Hindlimb muscle (tissue), 1 donor: ENCODE measurements around the gene TASOR. TPM values are rescaled to one million over a fixed set of nuclear protein-coding genes. Genes with fewer than 3 reads are reported as not detected.
A peak's percentile ranks its signal among the peaks of the same experiment; 100 is the strongest.
"Not testable (repeated sequence)": the region's sequence is repeated elsewhere in the genome, so short reads cannot be mapped to it uniquely, and the experiment has no call there.

ENCODE experiments used
- DNase-seq: peaks from one replicate; pipeline ENCODE4 v3.0.0-alpha.2; 2013
- polyA plus RNA-seq: library from polyadenylated mRNA; unstranded; fragments of 120-200 nt; gene quantifications from one replicate; pipeline ENCODE4 v1.2.1, GENCODE V29; 2013; ENCODE audit not compliant: insufficient read length

Gene TASOR
- polyA plus RNA-seq, result 37.8 TPM

DNA sequence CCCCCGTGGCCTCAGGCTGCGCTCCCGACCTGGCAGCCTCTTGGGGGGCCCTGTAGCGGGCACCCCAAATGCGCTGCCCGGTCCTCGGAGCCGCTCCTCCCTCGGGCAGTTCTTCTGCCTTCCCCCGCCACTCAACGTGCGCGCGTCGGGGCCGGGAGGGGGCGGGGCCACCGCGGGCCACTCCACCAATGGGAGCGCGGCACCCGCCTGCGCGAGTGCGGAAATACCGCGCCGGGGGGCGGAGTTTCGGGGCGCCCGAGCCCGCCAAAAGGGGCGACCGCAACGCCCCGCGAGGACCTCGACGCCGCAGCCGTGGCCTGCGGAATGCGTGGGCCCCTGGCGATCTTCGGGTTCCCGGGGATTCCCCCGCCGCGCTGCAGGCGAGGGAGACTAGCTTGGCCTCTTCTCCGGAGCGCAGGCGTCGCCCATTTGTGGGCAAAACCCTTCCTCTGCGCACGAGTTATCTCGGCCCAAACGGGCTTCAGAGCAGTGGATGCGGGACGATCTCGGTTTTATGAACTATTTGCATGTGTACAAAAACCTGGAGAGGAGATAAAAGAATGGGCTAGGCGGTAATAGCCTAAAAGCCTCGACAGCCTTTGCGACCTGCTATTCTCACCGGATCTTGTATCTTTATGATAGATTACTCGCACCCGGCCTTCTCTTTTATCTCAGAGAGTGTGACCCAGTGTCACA, at the start of gene TASOR:
Gene TASOR, minus strand, starts transcription at position 144 of the 696 bp plus-strand sequence. CDS start 259 bp downstream, outside the sequence.
- peak; percentile 84 for DNase-seq

DNA sequence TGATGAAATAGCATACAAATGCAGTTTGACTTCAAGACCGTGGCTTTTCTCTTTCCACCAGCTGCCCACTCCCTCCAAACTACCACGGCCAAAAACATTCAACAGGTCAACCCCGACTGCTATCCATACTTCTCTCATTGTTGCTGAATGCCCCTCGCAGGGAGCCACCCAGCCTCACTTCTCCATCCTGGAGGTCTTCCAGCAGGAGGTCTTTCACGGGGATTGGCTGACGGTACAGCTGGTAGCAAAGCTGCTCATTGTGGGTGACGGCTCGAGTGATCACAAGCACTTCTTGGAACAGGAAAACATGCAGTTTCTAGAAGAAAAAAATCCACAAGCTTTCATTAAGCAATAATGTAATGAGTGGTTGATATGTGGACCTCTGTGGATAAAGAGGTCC, 49.0 kb upstream of the TASOR start:
- DNase-seq, result no peak

GRCh38 chr3:56725175-56725574, 42.1 kb upstream of the TASOR start:
- DNase-seq, result no peak

- no peak for DNase-seq
These were observed 41.6 kb upstream of the TASOR start for GRCh38 chr3:56724676-56725075.

DNA sequence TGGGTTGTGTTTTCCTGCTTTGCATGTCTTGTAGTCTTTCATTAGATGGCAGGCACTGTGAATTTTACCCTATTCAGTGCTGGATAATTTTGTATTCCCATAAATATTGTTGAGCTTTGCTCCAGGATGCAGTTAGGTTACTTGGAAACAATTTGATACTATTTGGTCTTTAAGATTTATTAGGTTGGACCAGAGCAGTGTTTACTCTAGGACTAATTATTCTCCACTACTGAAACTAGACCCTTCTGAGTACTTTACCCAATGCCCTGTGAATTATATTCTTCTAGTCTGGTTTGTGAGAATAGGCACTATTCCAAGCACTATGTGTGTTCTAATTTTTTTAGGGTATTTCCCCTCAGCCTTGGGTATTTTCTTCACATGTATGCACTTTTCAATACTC, 37.8 kb upstream of the TASOR start:
- DNase-seq, result no peak

- not testable (repeated sequence) for DNase-seq
These were observed 35.7 kb upstream of the TASOR start for GRCh38 chr3:56718809-56719208.

DNA sequence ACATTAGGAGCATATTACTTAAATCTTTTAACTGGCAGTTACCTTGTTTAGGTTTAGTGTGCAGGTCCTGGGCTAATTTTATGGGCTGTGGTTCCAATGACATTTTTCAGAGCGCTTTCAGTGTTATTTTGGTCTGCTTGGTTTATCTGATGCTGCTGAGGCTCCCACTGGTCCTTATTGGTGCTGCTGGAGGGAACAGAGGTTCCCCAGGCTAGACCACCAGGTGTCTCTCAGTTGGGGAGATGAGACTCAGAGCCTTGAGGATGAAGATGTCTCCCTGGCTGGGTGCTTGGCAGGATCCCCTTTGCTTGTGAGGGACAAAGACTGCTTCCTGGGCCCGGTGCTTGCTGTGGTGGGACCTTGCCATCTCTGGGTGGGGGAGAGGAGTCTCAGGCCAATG, 28.3 kb upstream of the TASOR start:
- no peak for DNase-seq

- DNase-seq, result not testable (repeated sequence)
These were observed 24.3 kb upstream of the TASOR start for GRCh38 chr3:56707412-56707811.

- no peak for DNase-seq
These were observed 23.6 kb upstream of the TASOR start for GRCh38 chr3:56706629-56707028.

DNA sequence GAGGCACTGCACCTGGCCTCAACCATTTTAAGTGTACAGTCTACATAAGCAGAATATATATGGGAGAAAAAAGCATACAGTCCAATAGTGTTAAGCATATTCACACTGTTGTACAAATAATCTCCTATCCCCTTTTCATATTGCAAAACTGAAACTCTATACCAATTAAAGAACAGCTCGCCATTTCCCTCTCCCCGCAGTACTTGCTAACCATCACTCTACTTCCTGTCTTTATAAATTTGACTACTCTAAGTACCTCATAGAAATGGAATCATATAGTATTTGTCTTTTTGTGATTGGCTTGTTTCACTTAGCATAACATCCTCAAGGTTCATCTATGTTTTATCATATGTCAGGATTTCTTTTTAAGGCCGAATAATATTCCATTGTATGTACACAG, 21.6 kb upstream of the TASOR start:
- no peak for DNase-seq

- peak; percentile 74 for DNase-seq
These were observed 19.6 kb upstream of the TASOR start for GRCh38 chr3:56702490-56703315.

- no peak for DNase-seq
These were observed 17.1 kb upstream of the TASOR start for GRCh38 chr3:56700151-56700550.

GRCh38 chr3:56694867-56695683, 12.0 kb upstream of the TASOR start:
- DNase-seq, result no peak

GRCh38 chr3:56693750-56694149, 10.7 kb upstream of the TASOR start:
- no peak for DNase-seq

DNA sequence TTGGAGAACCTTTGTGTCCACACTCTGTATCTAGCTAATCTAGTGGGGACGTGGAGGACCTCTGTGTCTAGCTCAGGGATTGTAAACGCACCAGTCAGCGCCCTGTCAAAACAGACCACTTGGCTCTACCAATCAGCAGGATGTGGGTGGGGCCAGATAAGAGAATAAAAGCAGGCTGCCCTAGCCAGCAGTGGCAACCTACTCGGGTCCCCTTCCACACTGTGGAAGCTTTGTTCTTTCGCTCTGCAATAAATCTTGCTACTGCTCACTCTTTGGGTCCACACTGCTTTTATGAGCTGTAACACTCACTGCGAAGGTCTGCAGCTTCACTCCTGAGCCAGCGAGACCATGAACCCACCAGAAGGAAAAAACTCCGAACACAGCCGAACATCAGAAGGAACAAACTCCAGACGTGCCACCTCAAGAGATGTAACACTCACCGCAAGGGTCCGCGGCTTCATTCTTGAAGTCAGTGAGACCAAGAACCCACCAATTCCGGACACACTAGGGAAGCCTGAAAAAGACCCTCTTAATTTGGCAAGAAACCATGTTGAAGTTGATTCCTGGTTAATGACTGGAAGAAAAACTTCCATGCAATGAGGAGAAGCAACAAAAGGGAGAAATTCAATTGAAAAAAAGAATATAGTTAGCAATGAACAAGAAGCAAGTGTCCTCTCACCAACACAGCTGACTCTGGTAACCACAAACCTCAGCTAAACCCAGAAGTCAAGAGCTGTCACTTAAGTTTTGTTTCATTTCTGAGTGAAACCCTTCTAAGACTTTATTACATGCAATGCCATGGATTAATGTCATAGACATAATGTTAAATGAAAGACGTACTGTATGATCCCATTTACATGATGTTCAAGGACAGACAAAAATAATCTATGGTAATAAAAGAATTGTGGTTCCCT, 9.7 kb upstream of the TASOR start:
- not testable (repeated sequence) for DNase-seq

DNA sequence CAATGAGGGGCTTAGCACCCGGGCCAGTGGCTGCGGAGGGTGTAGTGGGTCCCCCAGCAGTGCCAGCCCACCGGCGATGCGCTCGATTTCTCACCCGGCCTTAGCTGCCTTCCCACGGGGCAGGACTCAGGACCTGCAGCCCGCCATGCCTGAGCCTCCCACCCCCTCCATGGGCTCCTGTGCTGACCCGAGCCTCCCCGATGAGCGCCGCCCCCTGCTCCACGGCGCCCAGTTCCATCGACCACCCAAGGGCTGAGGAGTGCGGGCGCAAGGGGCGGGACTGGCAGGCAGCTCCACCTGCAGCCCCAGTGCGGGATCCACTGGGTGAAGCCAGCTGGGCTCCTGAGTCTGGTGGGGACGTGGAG, 8.9 kb upstream of the TASOR start:
- not testable (repeated sequence) for DNase-seq

DNA sequence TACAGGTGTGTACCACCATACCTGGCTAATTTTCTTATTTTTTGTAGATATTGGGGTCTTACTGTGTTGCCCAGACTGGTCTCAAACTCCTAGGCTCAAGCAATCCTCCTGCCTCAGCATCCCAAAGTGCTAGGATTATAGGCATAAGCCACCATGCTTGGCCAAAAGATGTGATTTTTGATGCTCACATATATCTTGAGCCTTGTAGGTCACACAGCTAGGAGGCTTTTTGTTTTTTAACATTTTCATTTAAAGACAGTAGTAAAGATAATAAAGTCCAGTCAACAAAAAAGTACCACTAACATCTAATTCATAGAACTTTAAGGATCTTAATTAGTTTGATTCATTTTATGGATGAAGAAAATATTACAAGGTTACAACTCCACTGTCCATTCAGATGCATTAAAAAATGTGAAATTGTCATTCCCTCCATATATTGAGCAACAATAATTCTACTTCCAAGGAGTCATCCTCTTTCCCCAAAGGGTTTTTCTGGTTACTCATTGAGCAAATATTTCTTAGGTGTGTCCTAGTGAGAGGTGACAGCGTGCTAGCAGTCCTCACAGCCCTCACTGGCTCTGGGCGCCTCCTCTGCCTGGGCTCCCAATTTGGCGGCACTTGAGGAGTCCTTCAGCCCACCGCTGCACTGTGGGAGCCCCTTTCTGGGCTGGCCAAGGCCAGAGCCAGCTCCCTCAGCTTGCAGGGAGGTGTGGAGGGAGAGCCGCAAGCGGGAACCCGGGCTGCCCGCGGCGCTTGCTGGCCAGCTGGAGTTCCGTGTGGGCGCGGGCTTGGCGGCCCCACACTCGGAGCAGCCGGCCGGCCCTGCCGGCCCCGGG, 8.3 kb upstream of the TASOR start:
- DNase-seq, result no peak

- no peak for DNase-seq
These were observed 6.2 kb upstream of the TASOR start for GRCh38 chr3:56689303-56689702.

GRCh38 chr3:56688191-56688590, 5.1 kb upstream of the TASOR start:
- no peak for DNase-seq

DNA sequence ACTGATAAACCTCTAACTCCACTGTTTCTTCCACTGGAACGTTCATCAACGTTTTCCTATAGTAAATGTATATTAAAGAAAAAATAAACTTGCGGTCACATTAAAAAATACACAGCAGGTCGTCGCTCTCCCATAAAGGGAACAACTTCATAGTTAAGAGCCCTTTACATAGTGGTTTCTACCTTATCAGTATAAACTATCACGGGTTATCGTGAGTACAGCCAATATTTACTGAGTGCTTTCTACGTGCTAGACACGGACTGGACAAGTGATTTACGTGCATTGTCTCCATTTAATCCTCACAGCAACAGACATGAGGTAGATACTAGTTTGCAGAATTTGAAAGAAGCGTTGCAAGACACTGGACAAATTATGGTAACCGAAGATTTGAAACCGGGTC, 964 bp upstream of the TASOR start:
- no peak for DNase-seq
